ENCODE data around the gene CBX5. TPM values are rescaled to one million over a fixed set of nuclear protein-coding genes. Genes with fewer than 3 reads are reported as not detected.
"Not testable (repeated sequence)": the region's sequence is repeated elsewhere in the genome, so short reads cannot be mapped to it uniquely, and the experiment has no call there.

CBX5 gene
- total RNA-seq, 2 experiments from 2014 or later = 115 to 299 TPM

GRCh38 chr12:54324617-54325441 is 44.9 kb upstream of the CBX5 start, which contains the start of gene COPZ1:
Gene COPZ1, plus strand, starts transcription at chr12:54325131. Its CDS starts 33 bp downstream, at chr12:54325164.
- intact Hi-C loops (cut with micrococcal nuclease; ENCODE audit: unreplicated experiment) = loop anchor here (1.0 to 2.0 kb wide), 3 partner anchors 30 to 45 kb away; partner anchors contain the start of genes CBX5 and HNRNPA1
- POLR2A ChIA-PET = interaction anchor here (0.5 to 2.2 kb wide), 11 partner anchors 8 to 270 kb away, joined by 3 to 15 read pairs (median 4); partner anchors contain the start of gene HNRNPA1

GRCh38 chr12:54321363-54321762 is 41.4 kb upstream of the CBX5 start:
- DNase-seq (ENCODE audit: low spot score) = no peak
- POLR2A ChIA-PET = interaction anchor here (1.3 kb wide), 1 partner anchor 36 kb away, joined by 4 read pairs; no protein-coding TSS in a partner anchor
- BruUV-seq (replicated peaks) = no TSS peak

More at GRCh38 chr12:54324617-54325441, 44.9 kb upstream of the CBX5 start, which contains the start of gene COPZ1:
- Histone ChIP-seq H3K79me2 (ENCODE audit: insufficient read depth, low read depth, low read length) (peaks cover 14% of the 10 kb centered on the region), H3K4me1 (ENCODE audit: insufficient read depth, low read length, poor library complexity, severe bottlenecking) (peaks cover 5% of the 10 kb centered on the region), H3K4me2 (ENCODE audit: low read length) (peak within 1 kb of the TSS; percentile 69), H4K20me1 (ENCODE audit: insufficient read depth, low read length) (no peaks in the 10 kb centered on the region), H3K27ac (ENCODE audit: low read depth, low read length, poor library complexity, severe bottlenecking) (peak within 1 kb of the TSS; percentile 1), H3K36me3 (ENCODE audit: insufficient read depth, low read length) (no peaks in the 10 kb centered on the region), H3K4me3 (ENCODE audit: low read depth, low read length, poor library complexity, severe bottlenecking) (peak within 1 kb of the TSS; percentile 72), H3K9me3 (ENCODE audit: low read length) (no peaks in the 10 kb centered on the region), H2AFZ (ENCODE audit: low read length) (peak within 1 kb of the TSS; percentile 98), H3K9me2 (ENCODE audit: insufficient read depth, low read length) (no peaks in the 10 kb centered on the region)
- BruUV-seq (replicated peaks) = no TSS peak
- peak; percentile 99 for DNase-seq (ENCODE audit: low spot score)
- CTCF ChIA-PET (ENCODE audit: unreplicated experiment) = interaction anchor here (0.6 to 1.9 kb wide), 14 partner anchors 13 to 699 kb away, joined by 3 to 6 read pairs (median 4); partner anchors contain the start of genes CBX5 and ZNF385A
- peak; percentile 94 for TF ChIP-seq CTCF (conservative IDR thresholded peaks at IDR 0.05; ENCODE audit: low read length)
- TF ChIP-seq EZH2phosphoT487 (IDR thresholded peaks at IDR 0.05; ENCODE audit: borderline replicate concordance, low read depth, low read length) = no peak

GRCh38 chr12:54312309-54312708 is 32.4 kb upstream of the CBX5 start:
- H3K4me3 ChIP-seq (ENCODE audit: low read depth, low read length, poor library complexity, severe bottlenecking); H3K9me2 ChIP-seq (ENCODE audit: insufficient read depth, low read length); intact Hi-C loops (cut with micrococcal nuclease; ENCODE audit: unreplicated experiment); H3K4me1 ChIP-seq (ENCODE audit: insufficient read depth, low read length, poor library complexity, severe bottlenecking); BruUV-seq (replicated peaks); H3K79me2 ChIP-seq (ENCODE audit: insufficient read depth, low read depth, low read length); CTCF ChIA-PET (ENCODE audit: unreplicated experiment); H3K36me3 ChIP-seq (ENCODE audit: insufficient read depth, low read length); H4K20me1 ChIP-seq (ENCODE audit: insufficient read depth, low read length); POLR2A ChIA-PET; H2AFZ ChIP-seq (ENCODE audit: low read length); H3K27ac ChIP-seq (ENCODE audit: low read depth, low read length, poor library complexity, severe bottlenecking); DNase-seq (ENCODE audit: low spot score); H3K4me2 ChIP-seq (ENCODE audit: low read length); H3K9me3 ChIP-seq (ENCODE audit: low read length): not testable (repeated sequence)

More at GRCh38 chr12:54321363-54321762, 41.4 kb upstream of the CBX5 start:
- H2AFZ ChIP-seq (ENCODE audit: low read length) = no peak overlapping the region
- no peak overlapping the region for H3K4me3 ChIP-seq (ENCODE audit: low read depth, low read length, poor library complexity, severe bottlenecking)
- peaks cover 10% of the 10 kb centered on the region for H3K79me2 ChIP-seq (ENCODE audit: insufficient read depth, low read depth, low read length)
- no peaks in the 10 kb centered on the region for H3K9me2 ChIP-seq (ENCODE audit: insufficient read depth, low read length)
- H3K27ac ChIP-seq (ENCODE audit: low read depth, low read length, poor library complexity, severe bottlenecking) = no peak overlapping the region
- H3K9me3 ChIP-seq (ENCODE audit: low read length) = no peaks in the 10 kb centered on the region
- CTCF ChIA-PET (ENCODE audit: unreplicated experiment) = interaction anchor here (0.8 kb wide), 1 partner anchor 58 kb away, joined by 4 read pairs; no protein-coding TSS in a partner anchor
- TF ChIP-seq CTCF (conservative IDR thresholded peaks at IDR 0.05; ENCODE audit: low read length) = no peak
- TF ChIP-seq EZH2phosphoT487 (IDR thresholded peaks at IDR 0.05; ENCODE audit: borderline replicate concordance, low read depth, low read length) = no peak
- intact Hi-C loops (cut with micrococcal nuclease; ENCODE audit: unreplicated experiment) = no loop called here
- no peaks in the 10 kb centered on the region for H4K20me1 ChIP-seq (ENCODE audit: insufficient read depth, low read length)
- H3K36me3 ChIP-seq (ENCODE audit: insufficient read depth, low read length) = no peaks in the 10 kb centered on the region
- no peak overlapping the region for H3K4me2 ChIP-seq (ENCODE audit: low read length)
- peaks cover 5% of the 10 kb centered on the region for H3K4me1 ChIP-seq (ENCODE audit: insufficient read depth, low read length, poor library complexity, severe bottlenecking)
